ENCODE data around the gene LGR6.

DNA sequence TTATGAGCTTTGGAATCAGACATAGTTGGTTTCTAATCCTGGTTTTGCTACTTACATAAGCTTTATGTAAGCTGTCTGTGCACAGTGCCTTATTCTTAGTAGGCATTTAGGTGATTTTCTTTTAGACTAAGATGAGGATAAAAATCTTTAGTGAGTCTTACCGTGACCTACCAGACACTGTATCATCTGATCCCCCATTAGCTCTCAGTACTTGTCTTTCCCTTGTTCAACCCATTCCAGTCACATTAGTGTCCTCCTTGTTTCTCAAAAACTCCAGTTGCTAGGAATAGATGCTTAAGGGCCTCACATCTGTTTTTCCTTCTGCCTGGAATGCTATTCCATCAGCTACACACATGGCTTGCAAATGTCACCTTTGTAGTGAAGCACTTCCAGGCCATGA is 173.7 kb downstream of the LGR6 start:
- no peak for TF ChIP-seq NRF1 (conservative IDR thresholded peaks at IDR 0.05; ENCODE audit: low read depth, low read length)
- TF ChIP-seq NFYA (IDR thresholded peaks at IDR 0.05; ENCODE audit: borderline replicate concordance, low read depth, low read length): no peak
- TF ChIP-seq, protein P1, sequence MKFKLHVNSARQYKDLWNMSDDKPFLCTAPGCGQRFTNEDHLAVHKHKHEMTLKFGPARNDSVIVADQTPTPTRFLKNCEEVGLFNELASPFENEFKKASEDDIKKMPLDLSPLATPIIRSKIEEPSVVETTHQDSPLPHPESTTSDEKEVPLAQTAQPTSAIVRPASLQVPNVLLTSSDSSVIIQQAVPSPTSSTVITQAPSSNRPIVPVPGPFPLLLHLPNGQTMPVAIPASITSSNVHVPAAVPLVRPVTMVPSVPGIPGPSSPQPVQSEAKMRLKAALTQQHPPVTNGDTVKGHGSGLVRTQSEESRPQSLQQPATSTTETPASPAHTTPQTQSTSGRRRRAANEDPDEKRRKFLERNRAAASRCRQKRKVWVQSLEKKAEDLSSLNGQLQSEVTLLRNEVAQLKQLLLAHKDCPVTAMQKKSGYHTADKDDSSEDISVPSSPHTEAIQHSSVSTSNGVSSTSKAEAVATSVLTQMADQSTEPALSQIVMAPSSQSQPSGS (IDR thresholded peaks at IDR 0.05; ENCODE audit: low read length): no peak
- TF ChIP-seq, protein P2, sequence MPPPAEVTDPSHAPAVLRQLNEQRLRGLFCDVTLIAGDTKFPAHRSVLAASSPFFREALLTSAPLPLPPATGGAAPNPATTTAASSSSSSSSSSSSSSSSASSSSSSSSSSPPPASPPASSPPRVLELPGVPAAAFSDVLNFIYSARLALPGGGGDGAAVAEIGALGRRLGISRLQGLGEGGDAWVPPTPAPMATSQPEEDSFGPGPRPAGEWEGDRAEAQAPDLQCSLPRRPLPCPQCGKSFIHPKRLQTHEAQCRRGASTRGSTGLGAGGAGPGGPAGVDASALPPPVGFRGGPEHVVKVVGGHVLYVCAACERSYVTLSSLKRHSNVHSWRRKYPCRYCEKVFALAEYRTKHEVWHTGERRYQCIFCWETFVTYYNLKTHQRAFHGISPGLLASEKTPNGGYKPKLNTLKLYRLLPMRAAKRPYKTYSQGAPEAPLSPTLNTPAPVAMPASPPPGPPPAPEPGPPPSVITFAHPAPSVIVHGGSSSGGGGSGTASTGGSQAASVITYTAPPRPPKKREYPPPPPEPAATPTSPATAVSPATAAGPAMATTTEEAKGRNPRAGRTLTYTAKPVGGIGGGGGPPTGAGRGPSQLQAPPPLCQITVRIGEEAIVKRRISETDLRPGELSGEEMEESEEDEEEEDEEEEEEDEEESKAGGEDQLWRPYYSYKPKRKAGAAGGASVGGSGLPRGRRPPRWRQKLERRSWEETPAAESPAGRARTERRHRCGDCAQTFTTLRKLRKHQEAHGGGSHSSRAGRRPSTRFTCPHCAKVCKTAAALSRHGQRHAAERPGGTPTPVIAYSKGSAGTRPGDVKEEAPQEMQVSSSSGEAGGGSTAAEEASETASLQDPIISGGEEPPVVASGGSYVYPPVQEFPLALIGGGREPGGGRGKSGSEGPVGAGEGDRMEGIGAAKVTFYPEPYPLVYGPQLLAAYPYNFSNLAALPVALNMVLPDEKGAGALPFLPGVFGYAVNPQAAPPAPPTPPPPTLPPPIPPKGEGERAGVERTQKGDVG (CRISPR knock-in tag; IDR thresholded peaks at IDR 0.05): no peak
- TF ChIP-seq, protein P3, sequence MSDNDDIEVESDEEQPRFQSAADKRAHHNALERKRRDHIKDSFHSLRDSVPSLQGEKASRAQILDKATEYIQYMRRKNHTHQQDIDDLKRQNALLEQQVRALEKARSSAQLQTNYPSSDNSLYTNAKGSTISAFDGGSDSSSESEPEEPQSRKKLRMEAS (IDR thresholded peaks at IDR 0.05; ENCODE audit: low read depth, low read length): no peak
- TF ChIP-seq, protein P4, sequence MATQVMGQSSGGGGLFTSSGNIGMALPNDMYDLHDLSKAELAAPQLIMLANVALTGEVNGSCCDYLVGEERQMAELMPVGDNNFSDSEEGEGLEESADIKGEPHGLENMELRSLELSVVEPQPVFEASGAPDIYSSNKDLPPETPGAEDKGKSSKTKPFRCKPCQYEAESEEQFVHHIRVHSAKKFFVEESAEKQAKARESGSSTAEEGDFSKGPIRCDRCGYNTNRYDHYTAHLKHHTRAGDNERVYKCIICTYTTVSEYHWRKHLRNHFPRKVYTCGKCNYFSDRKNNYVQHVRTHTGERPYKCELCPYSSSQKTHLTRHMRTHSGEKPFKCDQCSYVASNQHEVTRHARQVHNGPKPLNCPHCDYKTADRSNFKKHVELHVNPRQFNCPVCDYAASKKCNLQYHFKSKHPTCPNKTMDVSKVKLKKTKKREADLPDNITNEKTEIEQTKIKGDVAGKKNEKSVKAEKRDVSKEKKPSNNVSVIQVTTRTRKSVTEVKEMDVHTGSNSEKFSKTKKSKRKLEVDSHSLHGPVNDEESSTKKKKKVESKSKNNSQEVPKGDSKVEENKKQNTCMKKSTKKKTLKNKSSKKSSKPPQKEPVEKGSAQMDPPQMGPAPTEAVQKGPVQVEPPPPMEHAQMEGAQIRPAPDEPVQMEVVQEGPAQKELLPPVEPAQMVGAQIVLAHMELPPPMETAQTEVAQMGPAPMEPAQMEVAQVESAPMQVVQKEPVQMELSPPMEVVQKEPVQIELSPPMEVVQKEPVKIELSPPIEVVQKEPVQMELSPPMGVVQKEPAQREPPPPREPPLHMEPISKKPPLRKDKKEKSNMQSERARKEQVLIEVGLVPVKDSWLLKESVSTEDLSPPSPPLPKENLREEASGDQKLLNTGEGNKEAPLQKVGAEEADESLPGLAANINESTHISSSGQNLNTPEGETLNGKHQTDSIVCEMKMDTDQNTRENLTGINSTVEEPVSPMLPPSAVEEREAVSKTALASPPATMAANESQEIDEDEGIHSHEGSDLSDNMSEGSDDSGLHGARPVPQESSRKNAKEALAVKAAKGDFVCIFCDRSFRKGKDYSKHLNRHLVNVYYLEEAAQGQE (IDR thresholded peaks at IDR 0.05; ENCODE audit: low read depth, low read length): no peak
- no peak for TF ChIP-seq RFX5 (IDR thresholded peaks at IDR 0.05; ENCODE audit: low read depth, low read length)
- TF ChIP-seq, protein P5, sequence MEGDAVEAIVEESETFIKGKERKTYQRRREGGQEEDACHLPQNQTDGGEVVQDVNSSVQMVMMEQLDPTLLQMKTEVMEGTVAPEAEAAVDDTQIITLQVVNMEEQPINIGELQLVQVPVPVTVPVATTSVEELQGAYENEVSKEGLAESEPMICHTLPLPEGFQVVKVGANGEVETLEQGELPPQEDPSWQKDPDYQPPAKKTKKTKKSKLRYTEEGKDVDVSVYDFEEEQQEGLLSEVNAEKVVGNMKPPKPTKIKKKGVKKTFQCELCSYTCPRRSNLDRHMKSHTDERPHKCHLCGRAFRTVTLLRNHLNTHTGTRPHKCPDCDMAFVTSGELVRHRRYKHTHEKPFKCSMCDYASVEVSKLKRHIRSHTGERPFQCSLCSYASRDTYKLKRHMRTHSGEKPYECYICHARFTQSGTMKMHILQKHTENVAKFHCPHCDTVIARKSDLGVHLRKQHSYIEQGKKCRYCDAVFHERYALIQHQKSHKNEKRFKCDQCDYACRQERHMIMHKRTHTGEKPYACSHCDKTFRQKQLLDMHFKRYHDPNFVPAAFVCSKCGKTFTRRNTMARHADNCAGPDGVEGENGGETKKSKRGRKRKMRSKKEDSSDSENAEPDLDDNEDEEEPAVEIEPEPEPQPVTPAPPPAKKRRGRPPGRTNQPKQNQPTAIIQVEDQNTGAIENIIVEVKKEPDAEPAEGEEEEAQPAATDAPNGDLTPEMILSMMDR (IDR thresholded peaks at IDR 0.05 in 2 of 3, conservative IDR thresholded peaks at IDR 0.05 in 1 of 3; ENCODE audit: control insufficient read depth in 2 of 3, extremely low read depth in 1 of 3, insufficient read depth in 1 of 3, low read depth in 3 of 3, low read length in 3 of 3): no peak
